Activated CD8-positive, alpha-beta memory T cell treated with anti-CD3 and anti-CD28 coated beads for 24 hours (primary cell): Measurements from ENCODE around the gene TMEM132E.

Source experiments
- DNase-seq: peaks from one replicate; pipeline ENCODE4 v3.0.0-alpha.2; 2020

TMEM132E gene

DNA sequence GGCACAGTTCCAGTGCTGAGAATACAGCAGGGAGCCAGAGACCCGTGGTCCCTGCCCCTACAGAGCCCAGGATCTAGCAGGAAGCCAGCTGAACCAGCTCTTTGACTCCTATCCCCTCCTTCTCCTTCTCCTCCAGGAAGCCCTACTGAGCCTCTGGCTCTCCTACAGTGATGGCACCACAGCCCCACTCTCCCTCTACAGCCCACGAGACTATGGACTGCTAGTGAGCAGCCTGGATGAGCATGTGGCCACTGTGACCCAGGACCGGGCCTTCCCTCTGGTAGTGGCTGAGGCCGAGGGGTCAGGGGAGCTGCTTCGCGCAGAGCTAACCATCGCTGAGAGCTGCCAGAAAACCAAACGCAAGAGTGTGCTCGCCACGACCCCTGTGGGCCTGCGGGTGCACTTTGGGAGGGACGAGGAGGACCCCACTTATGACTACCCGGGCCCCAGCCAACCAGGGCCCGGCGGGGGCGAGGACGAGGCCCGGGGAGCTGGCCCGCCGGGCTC lies 57.7 kb downstream of the TMEM132E start:
- peak; percentile 70 for DNase-seq

- peak; percentile 91 for DNase-seq
Observed at GRCh38 chr17:34637548-34638525, 58.5 kb downstream of the TMEM132E start.

DNA sequence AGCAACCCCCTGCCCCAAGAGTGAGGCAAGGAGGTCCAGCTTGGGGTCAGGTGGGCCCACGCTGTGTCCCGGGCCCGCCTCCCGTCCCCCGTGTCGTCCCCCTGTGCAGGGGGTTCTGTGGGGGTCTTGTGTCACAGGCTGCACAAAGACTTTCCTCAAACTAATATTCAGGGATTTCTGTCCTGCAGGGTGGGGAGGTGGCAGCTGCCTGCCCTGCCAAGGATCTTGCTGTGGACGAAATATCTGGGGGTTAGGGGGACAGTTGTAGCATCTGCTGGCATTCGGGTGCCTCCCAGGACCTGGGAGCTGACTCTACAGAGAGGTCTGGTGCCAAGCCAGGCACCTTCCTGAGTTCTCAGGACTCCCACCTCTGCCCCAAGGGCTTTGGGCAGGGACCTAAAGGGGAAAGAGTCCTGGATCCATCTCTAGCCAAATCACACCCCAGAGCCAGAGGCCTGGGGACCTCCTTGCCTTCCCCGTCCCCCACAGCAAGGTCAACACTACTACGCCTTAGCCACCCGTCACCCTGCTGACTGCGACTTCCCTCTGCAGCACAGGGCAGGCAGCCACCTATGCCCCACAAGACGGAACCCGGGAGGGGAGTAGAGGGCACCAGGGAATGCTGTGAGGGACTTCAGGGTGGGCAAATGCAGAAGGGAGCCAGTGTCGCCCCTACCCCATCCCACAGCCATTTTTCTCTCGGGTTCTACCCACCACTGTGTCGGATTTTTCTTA lies 59.3 kb downstream of the TMEM132E start:
- DNase-seq: no peak

- DNase-seq: no peak
Observed at GRCh38 chr17:34639706-34640425, 60.5 kb downstream of the TMEM132E start.

GRCh38 chr17:34641368-34641767 lies 62.0 kb downstream of the TMEM132E start:
- DNase-seq: no peak

- no peak for DNase-seq
Observed at GRCh38 chr17:34644941-34645550, 65.7 kb downstream of the TMEM132E start.

DNA sequence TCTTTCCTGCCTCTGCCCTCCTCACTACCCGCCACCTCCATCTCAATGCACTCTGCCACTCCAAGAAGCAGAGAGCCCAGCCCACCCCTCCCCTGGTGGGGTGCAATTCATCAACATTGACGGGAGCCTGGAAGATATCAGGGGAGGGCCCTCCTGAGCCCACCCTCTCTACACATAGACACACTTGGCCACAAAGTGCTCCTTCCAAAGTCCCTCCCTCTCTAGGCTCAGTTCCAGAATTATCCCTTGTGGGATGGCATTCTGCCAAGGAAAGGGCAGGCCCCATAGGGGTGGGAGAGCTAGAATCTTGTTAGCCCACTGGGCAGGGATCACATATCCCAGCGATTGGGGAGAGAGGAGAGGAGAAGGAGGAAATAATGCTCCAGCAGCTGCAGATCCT lies 66.2 kb downstream of the TMEM132E start:
- DNase-seq: no peak

DNA sequence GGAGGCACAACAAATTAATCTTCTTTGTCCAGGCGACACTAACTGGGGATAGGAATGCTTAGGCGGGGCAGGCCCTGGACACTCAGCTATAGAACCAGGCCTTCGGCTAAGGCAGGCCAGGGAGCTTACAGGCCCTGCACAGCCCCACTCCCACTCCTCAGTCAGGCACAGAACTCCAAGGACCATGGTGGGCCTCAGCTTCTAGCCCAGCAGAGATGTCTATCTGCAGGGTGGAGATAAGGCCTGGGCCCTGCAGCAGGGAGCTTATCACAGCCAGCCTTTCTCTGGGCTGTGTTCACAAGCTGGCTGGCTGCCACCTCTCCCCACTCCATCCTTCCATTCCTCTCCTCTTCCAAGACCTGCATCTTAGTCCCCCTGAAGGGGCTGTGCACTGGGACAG lies 68.1 kb downstream of the TMEM132E start:
- DNase-seq: no peak

DNA sequence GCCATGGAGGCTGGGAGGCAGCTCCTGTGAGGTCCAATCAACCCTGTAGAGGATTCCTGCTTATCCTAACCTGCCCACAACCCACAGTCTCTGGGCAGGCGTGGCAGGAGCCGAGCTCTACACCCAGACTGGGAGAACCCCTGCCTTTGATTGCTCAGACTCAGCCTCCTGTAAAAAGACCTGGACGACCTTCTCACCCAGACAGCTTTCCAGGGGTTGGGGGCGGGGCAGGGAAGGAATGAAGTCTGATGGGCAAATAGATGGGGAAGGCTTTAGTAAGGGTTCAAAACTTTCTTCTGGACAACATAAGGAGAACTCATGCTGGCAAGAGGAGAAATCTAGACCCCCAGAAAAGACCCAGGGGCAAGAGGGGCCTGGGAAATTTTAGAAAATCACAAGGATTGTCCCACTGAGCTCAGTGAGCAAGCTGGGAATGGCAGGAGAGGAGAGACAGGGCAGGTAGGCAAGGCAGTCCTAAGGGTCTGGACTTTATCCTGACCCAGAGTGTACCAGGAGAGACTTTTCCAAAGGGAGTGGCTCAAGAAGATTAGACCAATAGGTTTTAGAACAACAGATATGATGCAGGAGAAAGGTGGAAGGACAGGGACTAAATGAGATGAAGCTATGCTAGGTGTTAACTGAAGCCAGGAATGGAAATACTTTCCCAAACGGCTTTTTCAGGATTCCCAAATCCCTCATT lies 70.8 kb downstream of the TMEM132E start:
- DNase-seq: no peak

GRCh38 chr17:34651402-34651811 lies 72.0 kb downstream of the TMEM132E start:
- DNase-seq: no peak

DNA sequence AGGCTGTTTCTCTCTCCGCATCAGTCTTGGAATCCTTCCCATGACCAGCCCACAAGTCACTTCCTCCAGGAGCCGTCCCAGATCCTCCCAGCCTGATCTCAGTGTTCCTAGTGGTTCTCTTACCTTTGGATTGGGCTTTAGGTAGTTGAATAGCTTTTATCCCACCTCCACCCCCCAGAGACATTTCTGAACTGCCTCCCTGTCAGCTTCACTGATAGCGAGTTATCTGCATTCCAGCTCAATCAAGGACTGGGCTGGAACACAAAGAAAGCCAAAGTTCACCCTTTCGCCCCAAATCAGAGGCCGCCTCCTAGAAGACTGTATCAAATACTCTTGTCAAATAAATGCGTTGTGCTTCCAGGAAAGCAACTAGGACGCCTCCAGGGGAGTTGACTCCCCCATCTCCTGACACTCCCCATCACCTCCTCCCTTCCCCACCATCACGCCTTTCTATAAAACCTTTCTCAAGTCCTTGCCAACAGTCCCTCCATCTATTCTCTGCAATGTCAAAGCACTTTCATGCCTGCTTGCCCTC lies 72.7 kb downstream of the TMEM132E start:
- DNase-seq: no peak

- DNase-seq: no peak
Observed at GRCh38 chr17:34653511-34653910, 74.1 kb downstream of the TMEM132E start.

DNA sequence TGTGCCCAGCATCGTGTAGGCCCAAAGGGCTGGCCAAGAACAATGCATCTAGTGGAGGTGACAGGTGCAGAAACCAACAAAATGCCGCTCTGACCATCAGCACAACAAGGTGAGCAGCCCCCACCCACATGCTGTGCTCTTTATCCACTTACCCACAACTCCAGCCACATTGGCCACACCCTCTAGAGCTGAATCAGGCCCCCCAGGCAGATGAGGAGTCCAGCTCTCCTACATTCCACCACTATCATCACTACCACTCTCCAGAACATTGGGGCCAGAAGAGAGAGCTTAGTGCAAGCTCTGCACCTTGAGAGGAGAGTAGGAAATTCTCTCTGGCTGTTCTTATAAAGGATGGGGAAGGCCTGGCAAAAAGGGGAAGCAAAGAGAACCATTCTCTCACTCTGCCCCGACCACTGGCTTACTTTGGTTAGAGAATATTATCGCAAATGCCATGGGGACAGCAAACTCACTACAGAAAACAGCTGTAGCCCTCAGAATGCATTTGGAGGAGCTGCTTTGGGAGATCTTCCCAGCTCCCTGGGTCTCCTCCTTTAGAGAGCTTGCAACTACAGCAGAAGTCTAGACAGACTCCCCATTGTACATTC lies 75.0 kb downstream of the TMEM132E start:
- DNase-seq: no peak

GRCh38 chr17:34654881-34655276 lies 75.5 kb downstream of the TMEM132E start:
- no peak for DNase-seq

DNA sequence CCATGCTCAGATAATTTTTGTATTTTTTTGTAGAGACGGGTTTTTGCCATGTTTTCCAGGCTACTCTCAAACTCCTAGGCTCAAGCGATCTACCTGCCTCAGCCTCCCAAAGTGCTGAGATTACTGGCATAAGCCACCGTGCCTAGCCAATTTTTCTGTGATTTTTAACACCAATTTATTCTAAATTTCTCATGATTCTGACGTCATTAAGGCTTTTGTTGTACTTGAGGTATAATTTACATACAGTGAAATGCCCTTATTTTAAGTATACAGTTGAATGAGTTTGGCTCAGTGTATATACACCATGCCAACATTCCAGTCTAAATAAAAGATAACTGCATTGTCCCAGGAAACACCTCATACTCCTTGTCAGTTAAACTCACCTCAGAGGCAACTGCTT lies 77.4 kb downstream of the TMEM132E start:
- DNase-seq: no peak

- no peak for DNase-seq
Observed at GRCh38 chr17:34658811-34659560, 79.6 kb downstream of the TMEM132E start.

- no peak for DNase-seq
Observed at GRCh38 chr17:34663714-34664113, 84.3 kb downstream of the TMEM132E start.

- DNase-seq: peak; percentile 58
Observed at GRCh38 chr17:34665150-34665806, 85.9 kb downstream of the TMEM132E start.

DNA sequence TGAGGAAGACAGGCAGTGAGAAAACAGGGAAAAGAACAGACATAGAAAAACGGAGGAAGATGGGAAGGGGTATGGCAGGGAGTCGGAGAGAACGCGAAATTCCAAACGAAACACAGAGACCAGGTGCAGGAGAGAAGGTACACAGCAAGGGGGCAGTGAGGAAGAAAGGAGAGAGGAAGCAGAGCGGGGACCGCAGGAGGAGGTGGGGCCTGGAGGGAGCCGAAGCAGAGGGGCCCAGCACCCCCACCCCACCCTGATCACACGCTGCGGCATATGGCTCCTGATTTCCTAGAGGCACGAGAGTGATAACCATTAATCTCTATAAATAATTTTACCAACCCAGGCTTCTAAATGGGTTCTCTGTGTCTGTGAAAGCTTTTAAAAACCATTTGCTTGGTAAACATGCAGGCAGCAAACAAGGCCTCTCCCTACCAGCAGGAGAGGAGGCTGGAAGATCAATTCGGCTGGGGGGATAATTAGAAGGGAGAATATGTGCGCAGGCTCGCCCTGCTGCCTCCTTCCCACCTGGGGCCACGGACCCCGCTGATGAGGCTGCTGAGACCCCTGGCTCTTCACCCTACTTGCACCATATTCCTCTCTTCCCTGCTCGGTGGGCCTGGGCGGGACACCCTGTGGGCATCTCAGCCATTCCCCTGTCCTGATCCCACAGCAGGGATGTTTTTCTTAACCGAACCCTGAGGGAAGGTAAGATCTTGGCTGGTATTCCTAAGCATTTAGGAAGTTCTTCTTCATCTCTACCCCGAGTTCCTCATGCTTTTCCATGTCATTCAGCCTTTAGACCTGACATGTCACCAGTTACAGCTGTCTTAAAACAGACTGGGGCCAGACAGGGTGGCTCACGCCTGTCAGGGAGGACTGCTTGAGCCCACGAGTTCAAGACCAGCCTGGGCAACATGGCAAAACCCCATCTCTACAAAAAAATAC lies 86.7 kb downstream of the TMEM132E start:
- DNase-seq: no peak
